Measurements from ENCODE around the gene KAZN.

Gene KAZN

DNA sequence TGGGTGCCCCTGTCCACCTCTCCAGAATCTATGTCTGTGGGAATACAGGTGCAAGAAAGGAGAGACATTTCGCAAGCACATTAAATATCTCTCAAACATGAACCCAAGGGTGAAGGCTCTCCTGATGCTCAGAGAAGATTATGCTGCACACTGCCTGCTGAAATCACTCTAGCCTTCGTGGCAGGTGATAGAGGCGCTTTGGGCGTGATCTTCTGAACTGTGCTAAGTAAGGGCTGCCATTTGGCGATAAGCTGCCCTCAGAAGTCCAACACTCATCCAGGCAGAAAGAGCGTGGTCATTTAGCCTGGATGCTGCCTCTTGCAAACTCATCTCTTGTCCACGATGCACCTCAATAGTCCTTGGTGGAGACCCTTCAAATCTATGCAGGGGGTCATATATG, 241.9 kb downstream of the KAZN start:
- no peak for DNase-seq

DNA sequence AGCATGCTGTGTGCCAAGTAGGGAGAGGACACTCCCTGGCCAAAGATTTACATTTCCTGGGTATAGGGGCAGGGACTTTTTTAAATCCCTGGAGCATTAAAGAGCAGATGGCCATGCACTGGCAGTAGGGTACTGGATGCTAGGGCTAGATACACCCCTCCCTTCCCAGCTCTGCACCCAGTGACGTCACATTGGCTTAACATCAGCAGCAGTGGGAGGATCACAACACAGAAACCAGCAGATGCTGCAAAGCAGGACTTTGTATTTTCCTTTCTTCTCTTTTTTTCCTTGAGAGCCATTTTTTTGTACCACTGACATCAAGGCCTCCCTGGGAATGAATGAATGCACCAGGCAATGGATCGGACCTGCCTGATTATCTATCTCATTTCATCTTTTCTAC, 243.0 kb downstream of the KAZN start:
- DNase-seq, result no peak

DNA sequence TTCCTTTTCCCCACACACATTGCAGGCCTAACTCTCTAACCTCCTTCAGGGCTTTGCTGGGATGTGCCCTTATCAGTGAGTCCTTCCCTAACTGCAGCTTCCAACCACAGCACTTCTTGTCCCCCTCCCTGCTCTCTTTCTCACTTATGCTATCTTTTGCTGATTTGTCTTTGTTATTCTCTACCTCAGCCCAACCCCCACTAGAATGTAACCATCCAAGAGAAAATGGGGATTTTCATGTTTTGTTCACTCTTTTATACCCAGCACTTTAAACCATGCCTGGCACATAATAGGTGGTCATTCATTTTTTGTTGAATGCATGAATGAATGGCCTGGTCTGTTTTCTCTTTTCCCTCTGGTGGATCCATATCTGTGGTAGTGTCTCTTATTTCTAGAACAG, 243.5 kb downstream of the KAZN start:
- DNase-seq, result no peak

DNA sequence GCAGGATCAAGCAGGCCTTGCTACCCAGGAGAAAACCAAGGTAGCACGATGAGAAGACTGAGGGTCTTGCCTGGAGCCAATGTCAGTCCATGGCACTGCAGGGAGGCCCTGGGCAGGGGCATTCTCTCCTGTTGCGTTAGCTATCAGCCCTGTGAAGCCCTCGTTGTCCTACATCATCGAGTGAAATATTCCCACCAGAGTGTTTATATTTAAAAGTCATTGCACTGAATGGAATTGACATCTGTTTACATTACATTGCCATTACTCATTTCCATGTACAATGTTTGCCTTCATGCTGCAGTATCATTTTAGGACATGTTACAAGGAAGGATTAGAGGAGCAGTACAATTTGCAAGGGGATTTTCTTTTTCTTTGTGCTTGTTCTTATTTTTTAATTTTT, 243.9 kb downstream of the KAZN start:
- no peak for DNase-seq

DNA sequence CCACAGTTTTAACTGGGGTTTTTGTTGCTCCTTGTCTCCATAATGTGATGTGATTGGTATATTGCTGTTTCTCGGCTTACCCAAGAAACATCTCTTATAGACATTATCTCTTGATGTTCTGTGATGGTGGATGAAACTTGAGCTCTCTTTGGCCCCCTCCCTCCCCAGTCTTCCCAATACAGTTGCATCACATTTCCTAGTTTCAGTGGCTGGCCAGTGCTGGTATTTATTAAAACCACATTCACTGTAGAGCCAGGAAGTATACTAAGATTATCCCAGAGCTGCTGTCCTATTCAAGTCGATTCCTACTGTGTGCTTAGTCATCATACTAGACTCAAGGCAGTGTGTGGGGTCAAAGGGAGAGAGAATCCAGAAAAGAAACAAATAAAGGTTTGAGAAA, 244.4 kb downstream of the KAZN start:
- no peak for DNase-seq

DNA sequence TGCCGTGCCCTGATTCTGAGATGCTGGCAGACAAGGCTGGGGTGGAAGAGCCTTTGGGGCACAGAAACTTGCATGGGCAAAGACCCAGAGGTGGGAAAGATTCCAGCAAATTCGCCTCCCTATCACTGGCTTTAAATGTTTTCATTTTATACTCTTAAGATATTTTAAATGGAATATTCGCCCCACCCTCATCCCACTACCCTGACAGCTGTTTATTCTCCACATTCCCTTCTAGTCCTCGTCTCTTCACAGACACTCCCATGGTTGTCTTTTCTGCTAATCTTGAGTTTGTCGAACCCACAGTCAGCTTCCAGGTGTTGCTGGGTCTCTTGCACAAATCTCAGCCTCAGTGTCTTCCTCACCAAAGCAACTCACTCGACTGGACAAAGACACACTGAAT, 245.0 kb downstream of the KAZN start:
- DNase-seq, result no peak

DNA sequence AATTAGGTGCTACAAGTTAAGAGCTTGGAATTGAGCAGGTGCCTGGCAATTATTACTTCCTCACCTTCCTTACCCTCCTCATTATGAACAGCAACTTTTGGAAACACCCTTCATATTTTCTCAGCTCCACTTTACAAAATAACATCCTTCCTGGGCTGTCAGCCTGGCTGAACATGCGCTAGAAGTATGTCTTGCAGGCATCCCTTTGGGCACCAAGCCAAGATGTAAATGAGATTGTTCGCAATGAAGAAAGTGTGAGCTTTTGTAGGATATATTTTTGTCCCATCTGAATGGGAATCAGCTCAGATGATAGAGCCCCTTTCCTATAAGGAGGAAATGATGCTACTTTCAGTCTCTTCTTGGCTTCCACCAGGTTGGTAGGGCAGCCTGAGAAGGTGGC, 245.9 kb downstream of the KAZN start:
- DNase-seq, result no peak

DNA sequence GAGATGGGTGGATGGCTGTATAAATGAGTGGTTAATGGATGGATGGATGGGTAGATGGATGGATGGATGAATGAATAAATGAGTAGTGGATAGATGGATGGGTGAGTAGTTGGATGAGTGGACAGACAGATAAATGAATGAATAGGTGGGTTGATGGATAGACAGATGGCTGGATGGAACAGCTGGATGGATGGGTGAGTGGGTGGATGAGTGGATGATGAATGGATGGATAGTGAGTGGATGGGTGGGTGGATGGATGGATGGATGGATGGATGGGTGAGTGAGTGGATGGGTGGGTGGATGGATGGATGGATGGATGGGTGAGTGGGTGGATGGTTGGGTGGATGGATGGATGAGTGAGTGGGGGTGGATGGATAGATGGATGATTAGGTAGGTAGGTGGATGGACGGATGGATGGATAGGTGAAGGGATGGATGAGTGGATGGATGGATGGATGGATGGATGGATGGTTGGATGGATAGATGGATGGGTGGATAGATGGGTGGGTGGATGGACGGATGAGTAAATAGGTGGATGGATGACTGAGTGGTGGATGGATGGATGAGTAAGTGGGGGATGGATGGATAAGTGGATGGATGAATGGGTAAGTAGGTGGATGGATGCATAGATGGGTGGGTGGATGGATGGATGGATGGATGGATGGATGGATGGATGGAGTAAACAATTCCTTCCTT, 246.6 kb downstream of the KAZN start:
- DNase-seq, result no peak

DNA sequence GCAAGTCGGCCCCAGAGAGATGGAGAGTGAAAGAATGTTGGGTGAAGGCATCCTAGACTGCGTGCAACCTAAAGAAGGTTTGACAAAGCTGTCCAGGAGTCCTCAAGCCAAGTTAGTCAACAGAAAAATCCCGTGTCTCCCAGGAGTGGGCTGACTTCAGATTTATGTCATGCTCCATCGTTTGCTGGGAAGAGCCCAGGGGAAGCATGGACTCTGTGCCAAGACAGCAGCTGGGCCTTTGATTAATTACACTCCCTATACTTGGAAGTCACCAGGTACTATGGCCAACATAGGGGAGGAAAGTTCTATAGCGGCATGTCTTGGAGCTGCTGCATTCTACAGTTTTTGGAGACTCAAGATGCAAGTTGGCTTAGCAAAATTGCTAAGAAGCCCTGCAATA, 247.4 kb downstream of the KAZN start:
- DNase-seq, result no peak

DNA sequence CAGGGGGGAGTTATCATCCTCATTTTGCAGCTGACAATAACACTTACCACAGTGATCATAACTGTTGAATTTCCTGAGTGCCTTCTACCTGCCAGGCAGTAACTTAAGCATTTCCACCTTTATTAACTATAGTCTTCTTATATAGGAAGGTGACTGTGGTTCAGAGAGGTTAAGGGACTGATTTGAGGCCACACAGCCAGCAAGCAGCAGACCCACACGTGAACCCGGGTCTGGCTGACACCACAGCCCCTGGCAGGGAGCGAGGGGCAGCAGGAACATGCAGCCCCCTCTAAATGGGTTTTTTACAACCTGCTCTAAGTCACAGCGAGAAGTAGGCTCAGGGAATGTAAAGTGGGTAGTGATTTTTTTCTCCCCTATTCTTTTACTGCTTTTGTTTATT, 248.2 kb downstream of the KAZN start:
- no peak for DNase-seq

DNA sequence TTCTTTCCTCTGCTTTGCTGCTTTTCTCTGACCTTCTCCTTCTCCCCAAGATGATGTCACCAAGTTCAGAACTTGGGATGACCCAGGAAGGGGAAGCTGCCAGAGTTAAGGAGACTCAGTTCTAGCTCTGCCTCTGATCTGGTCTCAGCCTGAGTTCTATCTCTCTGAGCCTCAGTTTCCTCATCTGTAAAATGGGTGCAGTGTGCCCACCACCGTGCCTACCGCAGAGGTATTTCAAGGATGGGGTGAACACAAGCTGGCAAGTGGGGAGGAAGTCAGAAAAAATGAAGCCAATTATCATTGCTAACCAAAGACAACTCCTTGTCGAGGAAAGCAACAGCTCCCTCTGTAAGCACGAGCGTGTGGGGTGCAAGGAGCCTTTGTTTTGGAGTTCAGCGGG, 249.7 kb downstream of the KAZN start:
- DNase-seq, result no peak

DNA sequence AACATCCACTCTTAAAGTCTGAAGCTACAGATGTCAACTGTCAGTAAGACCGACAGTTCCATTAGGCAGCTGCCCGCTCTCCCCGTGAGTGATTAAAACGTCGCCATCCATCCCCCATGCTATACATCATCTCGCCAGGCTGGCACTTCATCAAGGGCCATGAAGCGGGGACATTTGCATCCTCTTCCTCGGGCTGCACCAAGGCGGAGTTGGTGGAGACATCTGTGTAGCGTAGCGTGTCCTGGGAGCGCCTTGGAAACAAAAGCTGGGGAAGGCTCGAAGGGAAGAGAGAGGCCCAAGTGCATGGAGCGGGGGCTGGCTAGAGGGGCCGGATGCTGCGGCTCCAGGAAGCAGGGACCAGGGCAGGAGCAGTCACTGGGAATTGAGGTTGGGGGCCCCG, 250.1 kb downstream of the KAZN start:
- no peak for DNase-seq

DNA sequence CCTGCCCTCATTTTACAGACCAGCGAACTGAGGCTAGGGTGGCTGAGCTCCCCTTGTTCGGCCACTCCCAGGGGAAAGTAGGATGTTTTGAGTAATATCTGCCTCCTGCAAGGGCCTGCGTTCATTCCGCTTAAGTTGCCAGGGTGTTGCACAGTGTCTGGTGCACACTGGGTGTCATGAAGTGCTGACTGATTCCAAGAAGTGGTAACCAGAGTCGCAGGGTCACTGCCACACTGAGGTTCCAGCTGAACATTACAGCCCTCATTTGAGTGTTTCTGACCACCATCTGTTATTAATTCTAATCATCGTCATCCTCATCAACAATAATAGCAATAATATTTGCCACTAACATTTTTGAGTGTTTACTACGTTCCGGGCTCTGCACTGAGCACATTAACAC, 250.6 kb downstream of the KAZN start:
- no peak for DNase-seq

DNA sequence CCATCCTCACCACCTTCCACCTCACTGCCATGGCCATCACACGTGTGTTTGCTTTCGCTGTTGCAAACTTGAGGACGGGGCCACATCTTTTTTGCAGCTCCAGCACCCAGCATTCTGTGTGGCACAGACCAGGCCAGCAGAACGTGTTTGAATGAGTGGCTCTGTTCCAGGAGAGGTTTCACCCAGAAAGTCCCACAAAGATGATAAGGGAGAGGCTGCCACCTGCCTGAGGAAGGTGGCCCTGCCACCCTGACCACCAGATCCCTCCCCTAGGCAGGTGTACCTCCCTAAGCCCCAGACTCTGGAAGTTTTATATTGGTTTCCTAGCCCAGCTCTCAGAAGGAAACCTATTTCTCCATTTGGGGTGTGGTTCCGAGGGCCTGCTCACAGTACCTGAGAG, 252.1 kb downstream of the KAZN start:
- no peak for DNase-seq

DNA sequence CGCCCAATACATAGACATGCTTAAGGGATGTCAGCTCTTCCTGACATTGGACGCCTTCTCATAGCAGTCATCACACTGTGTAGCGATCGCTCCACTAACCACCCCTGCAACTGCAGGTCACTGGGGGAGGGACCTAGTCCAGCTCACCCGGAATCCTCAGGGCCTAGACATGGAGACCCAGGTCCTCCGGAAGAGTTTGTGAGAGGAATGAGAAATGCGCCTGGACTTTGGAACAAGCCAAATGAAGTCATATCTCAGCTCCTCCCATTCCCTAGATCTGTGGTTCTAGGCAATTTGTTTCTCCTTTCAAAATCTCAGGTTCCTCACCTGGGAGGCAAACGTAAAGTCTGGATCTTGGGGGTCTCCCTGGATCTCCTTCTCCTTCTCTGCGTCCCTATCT, 253.3 kb downstream of the KAZN start:
- DNase-seq, result no peak

DNA sequence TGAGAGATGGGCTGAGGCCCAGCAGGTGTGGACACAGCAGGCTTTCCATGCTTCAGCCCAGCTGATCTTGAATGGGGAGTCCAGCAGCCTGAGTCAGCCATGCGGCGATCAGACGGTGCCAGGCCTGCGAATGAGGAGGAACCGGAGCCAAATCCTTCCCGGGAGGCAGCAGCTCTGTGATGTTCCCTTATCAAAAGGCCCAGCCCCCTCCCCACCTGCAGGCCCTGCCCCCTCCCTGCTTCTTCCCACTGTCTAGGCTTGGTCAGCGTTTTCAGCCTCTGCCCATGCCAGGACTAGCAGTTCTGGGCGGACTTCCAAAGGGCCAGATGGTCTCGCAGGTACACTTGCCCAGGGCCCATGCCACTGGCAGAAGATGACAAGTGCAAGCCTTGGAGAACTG, 253.8 kb downstream of the KAZN start:
- no peak for DNase-seq

DNA sequence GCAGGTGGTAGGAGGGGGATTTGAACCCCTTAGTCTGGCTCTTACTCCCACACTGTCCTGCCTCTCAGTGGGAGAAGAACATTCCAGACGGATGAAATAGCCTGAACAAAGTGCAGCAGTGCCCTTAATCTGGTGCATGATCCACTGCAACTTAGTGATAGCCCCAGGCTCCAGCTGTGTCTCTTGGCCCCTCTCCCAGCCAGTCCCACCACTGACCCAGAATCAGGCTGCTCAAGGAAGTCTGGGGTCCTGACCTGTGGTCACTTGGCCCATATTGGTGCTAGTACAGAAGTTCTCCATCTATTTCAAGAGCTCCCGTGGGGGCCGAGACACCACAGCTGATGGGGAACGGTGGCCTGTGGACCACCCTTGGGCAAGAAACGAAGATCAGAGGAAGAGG, 255.0 kb downstream of the KAZN start:
- DNase-seq, result no peak

DNA sequence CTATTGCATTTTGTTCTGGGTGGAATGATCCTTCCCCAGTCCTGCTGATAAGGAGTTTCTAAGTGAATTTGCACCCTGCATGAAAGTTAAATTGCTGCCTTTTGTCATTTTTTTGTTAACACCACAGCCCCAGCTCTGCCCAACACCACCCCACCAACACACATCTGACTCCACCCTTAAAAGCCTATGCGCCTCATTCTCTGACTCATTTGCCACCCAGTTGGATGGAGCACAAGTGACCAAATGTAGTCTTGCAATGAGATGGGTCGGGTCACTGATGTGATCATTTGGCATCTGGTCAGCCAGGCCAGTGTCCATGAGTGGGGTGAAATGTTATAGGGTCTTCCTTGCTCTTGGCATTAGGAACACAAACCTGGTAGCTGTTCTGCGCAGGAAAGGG, 256.8 kb downstream of the KAZN start:
- DNase-seq, result no peak

DNA sequence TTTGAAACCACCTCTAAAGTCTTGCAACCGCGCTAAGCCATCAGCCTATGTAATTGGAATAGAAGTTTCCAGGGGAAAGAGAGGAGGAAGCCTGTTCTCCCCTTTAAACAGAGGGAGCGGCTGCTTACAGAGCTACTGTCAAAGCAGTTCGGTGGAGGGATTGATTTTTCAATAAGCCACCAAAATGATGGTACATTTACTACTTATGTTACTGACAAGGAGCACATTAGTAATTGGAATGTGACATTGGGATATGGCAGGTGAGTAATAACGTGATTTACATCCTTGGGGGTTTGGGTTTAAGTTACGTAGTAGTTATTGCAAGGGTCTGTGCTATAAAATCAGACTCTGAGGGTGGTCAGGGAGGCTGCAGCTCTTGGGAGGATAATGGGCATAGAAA, 257.3 kb downstream of the KAZN start:
- DNase-seq, result no peak

DNA sequence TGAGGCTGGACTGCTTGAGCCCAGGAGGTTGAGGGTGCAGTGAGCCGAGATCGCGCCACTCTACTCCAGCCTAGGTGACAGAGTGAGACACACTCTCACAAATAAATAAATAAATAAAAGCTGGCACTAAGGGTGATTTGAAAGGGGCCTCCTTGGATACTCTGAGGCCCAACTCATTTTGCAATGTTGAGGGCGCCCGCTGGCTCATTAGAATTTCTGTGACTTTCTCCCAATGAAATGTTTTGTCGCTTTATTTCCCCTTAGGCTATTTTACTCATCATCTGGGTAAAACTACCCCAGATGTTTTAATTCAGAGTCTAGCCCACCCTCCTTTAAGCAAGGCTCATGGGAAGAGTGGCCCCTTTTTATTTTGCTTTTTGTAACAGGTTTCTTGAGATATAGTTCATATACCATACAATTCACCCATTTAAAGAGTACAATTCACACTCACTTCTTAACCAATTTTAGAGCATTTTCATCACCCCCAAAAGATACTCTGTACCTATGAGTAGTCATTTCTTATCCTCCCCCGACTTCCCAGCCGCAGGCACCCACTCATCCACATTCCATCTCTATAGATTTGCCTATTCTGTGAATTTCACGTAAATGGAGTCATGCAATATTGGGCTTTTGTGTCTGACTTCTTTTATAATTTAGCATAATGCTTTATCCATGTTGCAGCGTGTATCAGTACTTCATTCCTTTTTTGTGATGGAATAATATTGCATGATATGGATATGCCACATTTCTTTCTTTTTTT, 259.1 kb downstream of the KAZN start:
- no peak for DNase-seq

DNA sequence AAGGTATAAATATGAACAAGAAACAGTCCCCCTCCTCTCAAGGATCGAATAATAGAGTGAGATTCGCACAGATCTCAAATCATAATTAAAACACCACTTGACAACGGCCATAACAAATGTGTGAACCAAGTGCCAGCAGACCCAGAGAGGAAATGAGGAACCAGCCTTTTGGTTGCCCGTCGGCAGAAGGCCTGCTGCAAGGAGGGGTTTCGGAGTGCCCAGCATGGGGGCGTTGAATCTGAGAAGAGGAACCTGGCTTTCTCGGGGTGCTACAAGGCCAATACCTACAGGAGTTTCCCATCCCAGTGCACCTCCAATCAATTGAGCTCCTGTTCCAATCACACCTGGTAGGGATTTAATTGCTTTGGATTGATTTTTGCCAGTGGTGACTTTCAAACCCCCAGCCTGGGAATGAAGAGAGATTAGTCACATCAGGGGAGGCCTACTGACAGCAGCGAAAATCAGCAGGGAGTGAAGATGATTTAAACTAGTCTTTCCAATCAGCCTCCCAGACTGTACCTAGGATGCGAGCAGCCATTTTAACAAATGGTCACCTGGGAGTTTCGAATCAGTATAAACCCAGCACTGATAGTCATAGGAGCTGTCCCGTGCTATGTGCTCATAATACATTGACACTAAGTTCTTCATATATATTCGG, 263.8 kb downstream of the KAZN start:
- no peak for DNase-seq

DNA sequence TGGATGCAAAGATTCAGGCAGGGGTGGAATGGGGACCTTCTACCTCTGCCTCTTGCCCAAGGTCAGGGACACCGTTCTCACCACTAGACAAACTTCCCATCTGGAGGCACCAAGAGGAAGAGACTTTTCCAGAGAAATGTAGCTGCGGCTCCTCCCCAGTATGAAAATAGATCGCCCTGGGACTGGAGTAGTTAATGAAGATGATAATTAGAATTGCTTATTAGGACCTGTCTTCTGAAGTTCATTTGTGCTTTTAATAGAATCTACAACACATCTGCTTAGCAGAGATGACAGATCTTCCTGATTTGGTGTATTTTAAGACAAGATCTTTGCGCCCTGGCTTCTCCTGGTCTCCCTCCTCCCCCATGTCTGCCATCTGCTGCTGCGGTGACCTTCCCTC, 266.6 kb downstream of the KAZN start:
- DNase-seq, result no peak

DNA sequence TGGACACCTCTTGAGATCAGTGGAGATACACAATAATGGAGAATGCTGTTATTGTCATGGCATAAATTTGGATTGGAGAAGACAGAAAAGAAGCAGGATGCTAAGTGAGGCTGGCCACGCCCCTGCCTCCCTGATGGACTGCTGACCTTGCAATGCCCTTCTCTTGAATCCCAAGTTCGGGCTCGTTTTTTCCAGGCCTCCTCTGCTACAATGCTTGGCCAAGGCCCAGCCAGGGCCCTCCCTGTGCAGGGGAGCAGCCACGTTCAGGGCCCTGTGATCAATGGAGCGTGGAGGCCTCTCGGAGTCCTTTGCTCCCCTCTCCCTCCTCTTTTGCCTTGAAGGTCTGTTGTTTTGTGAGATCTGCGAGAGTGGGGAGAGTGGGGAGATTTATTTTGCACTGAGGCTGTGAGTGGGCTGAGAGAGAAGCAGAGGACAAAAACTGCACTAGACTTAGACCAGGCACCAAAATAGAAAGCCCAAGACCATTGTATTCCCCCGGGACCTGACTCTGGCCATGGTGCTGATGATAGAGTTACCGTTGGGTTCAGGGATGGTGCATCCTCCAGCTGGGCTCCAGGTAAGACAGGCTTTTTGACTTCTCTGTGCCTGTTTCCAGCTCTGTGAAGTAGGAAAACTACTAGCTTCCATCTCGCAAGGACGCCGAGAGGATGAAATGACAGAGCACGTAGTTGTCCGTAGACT, 268.6 kb downstream of the KAZN start:
- DNase-seq, result no peak

DNA sequence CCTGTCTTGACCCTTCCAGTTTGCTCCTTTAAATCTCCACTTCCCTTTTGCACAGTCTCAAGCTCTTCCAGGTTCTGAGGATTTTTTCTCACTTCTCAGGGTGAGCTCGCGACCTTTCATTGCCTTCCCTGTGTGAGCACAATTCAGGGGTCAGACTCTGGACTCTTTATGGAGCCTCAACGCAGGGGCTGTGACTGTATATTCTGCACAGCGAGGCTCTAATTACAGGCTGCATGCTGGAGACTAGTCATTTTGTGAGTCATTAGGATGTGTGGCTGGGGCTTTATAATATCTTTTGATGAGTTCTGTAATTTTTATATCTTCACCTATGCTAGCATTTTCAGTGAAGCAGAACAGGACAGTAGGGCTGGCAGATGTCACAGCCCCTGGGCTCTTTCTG, 270.7 kb downstream of the KAZN start:
- DNase-seq, result no peak

All from CD4-positive, alpha-beta T cell treated with Interleukin-6 for 4 hours (primary cell).